GM03348 (cell line): ENCODE results near the gene USP53.
"Not testable (repeated sequence)": the region's sequence is repeated elsewhere in the genome, so short reads cannot be mapped to it uniquely, and the experiment has no call there.

Source experiments
- DNase-seq: peaks from one replicate; pipeline ENCODE4 v3.0.0; 2012; ENCODE audit warnings: low spot score

USP53 gene

GRCh38 chr4:119317990-119318389 is 105.5 kb downstream of the USP53 start:
- no peak for DNase-seq

DNA sequence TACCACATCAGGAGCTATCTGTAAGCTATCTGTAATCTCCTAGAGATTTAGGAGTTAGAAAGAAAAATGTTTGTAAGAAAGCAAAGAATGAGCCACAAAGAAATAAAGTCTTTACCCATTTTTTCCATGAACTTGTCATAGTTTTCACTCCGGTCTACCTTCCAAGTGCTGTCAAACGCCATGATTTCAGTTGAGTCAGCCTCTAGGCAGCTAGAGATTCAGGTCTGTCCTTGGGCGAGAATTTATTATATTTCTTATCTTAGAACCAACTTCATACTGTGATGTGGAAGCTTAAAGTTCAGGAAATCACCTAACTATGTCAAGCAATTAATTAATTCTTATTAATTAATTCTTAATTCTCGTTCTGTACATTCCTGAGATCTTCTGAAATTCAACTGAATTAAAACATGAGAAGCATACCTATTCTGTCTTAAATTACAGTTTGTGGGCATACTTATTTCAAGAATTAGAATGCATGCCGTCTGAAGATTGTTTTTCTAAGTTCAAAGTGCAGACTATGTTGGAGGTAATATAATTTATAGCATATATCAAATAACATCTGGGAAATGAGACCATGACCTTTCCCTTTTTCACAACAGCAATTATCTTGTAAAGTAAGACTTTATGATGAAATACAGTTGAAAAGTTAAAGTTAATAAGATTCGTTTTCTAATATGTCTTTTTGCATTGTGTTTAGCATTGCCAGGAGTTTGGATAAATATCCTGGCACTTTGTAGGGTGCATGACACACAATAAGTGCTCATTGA is 109.6 kb downstream of the USP53 start, which contains the start of gene FABP2:
FABP2 (minus strand) TSS at position 218 of the 767 bp plus-strand sequence; CDS start at position 182, 36 bp downstream.
- DNase-seq: no peak

DNA sequence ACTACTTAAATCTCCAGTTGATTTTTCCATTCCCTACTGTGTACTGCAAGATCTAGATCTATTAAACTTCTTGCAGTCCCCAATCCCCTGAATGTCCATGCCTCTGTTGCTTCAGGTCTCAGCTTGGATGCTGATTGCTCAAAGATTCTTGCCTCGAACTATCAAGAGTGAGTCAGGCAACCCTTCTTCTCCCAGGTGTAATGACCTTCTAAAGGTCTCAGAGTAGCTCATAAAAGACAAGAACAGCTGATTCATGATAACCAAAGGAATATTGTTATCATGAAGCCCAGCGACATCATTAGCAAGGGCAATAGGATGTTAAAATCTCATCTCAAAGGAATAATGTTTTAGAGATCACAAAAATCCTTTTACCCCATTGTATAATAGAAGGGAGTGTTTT is 116.2 kb downstream of the USP53 start:
- no peak for DNase-seq

DNA sequence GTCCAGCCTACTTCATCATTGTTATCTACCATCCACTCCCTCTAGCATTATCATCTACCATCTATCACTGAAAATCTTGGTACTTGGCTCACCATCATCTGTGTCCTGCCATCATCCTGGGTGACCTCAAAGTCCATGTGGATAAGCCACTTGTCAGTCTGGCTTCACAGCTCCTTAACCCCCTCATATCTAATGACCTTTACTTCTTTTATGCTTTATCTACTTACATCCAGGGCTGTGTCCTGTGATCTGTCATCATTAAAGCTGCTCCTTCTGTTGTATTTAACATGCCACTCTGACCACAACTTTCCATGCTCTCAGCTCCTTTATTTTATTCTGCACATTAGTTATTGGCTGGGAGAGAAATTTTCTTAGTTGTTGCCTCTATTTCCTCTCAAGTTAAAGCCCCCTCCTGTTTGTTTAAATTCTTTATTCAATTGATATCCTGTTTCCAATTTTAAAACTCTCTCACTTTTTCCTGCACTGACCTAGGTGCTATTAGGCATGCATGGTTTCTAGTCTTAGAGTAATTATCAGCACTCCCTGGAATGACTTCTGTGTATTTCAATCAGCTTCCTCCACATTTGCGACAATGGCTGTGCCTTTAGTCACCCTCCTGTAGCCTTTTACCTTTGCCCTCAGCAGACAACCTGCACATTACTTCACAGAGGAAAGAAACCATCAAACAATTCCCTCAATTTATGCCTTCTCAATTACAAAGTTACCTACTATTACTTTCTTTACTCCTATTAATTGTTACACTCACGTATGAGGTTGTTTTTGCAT is 117.5 kb downstream of the USP53 start:
- no peak for DNase-seq

- not testable (repeated sequence) for DNase-seq
These were observed 123.9 kb downstream of the USP53 start for GRCh38 chr4:119336332-119336979.

DNA sequence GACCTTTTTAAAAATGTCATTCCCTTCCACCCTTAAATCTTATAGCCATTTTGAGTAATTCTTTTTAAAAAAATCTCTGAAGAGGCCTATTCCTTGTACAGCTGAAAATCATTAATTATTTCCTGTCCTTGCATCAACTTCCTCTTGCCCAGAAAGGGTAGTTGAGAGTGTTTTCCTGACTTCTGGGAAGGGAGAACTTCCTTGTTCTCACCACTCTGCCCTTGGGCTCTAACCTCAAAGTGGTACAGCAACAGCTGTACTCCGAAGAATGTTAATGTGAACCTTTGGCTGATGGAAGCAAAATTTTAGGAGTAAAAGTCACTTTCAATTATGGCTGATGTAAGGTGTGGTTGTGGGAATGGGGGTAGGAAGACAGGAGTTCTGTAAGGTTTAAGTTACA is 124.5 kb downstream of the USP53 start:
- peak; percentile 1 for DNase-seq

DNA sequence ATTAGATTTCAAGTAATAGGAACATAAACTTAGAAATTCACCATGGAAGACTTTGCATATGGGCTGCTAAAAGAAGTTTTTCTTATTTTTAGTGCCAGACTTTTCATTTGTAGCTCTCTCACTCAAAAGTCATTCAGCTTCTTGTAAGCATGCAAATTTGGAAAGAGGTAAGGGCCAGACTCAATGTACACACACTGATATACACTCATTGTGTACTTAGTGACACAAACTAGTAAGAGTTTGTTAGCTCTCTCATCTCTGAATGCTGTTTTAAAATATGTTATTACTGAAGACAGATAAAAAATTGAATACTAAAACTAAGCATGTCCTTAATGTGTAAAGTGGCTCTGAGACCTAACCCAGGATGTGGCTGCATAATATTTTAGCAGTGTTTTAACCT is 127.4 kb downstream of the USP53 start:
- DNase-seq: not testable (repeated sequence)

DNA sequence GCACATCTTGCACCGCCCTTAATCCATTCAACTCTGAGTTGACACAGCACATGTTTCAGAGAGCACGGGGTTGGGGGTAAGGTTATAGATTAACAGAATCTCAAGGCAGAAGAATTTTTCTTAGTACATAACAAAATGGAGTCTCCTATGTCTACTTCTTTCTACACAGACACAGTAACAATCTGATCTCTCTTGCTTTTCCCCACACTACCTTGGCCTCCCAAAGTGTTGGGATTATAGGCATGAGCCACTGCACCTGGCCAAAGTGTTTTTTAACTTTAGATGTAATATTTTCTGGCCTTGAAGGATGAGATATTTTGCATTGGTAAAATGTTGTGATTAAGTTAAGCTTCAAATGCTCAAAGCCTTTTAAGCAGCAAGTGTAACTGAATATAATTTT is 130.8 kb downstream of the USP53 start:
- DNase-seq: not testable (repeated sequence)
